Activated T-cell treated with anti-CD3 and anti-CD28 coated beads, Interleukin-2, amount 50 U/mL, for 72 hours (primary cell): ENCODE results near the gene CHRM2. TPM values are rescaled to one million over a fixed set of nuclear protein-coding genes. Genes with fewer than 3 reads are reported as not detected.

ENCODE experiments used
- ATAC-seq, 2 donors: fragments of 150-1000 bp; cut with Tn5 transposase; replicated peaks in 1 of 2; 2 replicates each; pipeline ENCODE4 v1.10.0; 2021; ENCODE audit warnings: moderate library complexity in 2 of 2, mild to moderate bottlenecking in 1 of 2
- DNase-seq, 2 donors: peaks; one replicate each; pipeline ENCODE4 v3.0.0; 2021 to 2022; ENCODE audit warnings: mixed read lengths in 1 of 2
- H3K27ac Mint-ChIP-seq: one replicate; pipeline ENCODE4 v1.8.0; 2022; ENCODE audit warnings: mild to moderate bottlenecking, moderate library complexity, mixed read lengths
- H3K27me3 Mint-ChIP-seq: one replicate; pipeline ENCODE4 v1.8.0; 2022; ENCODE audit warnings: low read depth, mixed read lengths
- H3K36me3 Mint-ChIP-seq, 2 donors: one replicate each; pipeline ENCODE4 v1.8.0; 2022; ENCODE audit warnings: mixed read lengths in 2 of 2, mild to moderate bottlenecking in 1 of 2; ENCODE audit not compliant: insufficient read depth in 2 of 2
- H3K4me1 Mint-ChIP-seq: one replicate; pipeline ENCODE4 v1.8.0; 2022; ENCODE audit warnings: low read depth, mixed read lengths
- H3K4me3 Mint-ChIP-seq, 2 donors: one replicate each; pipeline ENCODE4 v1.8.0; 2022; ENCODE audit warnings: mild to moderate bottlenecking in 2 of 2, mixed read lengths in 2 of 2, moderate library complexity in 2 of 2
- H3K9me3 Mint-ChIP-seq, 2 donors: one replicate each; pipeline ENCODE4 v1.8.0; 2022; ENCODE audit warnings: mixed read lengths in 2 of 2
- total RNA-seq, 2 donors: library from RNA; stranded (reverse); gene quantifications; one replicate each; pipeline ENCODE4 v1.2.3, GENCODE V29; 2022

CHRM2 gene
- total RNA-seq, 2 donors from 2014 or later = not detected

DNA sequence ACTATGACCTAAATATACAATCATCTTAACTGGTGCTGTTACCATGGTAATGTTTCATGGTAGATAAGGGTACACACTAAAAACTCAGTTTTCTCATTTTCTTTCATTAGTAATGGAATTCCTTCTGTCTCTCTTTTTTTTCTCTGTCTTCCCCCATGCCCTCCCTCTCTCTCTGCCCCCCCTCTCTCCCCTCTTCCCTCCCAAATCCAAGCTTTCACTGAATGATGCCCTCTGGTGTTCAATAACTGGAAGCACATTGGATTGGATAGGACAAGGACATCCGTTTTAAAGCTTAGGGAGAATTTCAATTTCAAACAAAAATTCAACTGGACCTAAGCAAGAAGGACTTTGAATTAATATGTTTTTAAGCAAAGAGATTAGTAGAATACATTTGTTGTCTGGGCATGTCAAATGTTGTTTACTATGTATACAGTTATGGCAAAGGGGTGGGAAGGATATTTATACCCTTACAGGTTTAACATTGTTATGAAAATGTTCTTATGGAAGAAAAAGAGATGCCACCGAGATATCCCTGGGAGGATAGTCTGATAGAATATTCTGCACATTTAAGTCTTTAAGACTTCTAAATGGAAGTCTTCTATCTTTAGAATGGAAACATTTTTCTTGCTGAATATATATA lies 6.1 kb downstream of the CHRM2 start:
- no peak overlapping the region for H3K4me3 Mint-ChIP-seq
- H3K36me3 Mint-ChIP-seq = peaks cover 0 to 4% of the 10 kb centered on the region in 2 donors
- peaks cover 0 to 1% of the 10 kb centered on the region in 2 donors for H3K9me3 Mint-ChIP-seq
- no peak overlapping the region for H3K27ac Mint-ChIP-seq
- no peak for ATAC-seq
- peaks cover 25% of the 10 kb centered on the region for H3K27me3 Mint-ChIP-seq
- DNase-seq = no peak
- H3K4me1 Mint-ChIP-seq = peaks cover 7% of the 10 kb centered on the region

- no peak overlapping the region for H3K4me3 Mint-ChIP-seq
- peaks cover 0 to 1% of the 10 kb centered on the region in 2 donors for H3K9me3 Mint-ChIP-seq
- no peaks in the 10 kb centered on the region for H3K4me1 Mint-ChIP-seq
- no peak for ATAC-seq
- no peak for DNase-seq
- H3K36me3 Mint-ChIP-seq = no peaks in the 10 kb centered on the region
- no peak overlapping the region for H3K27ac Mint-ChIP-seq
- peaks cover 6% of the 10 kb centered on the region for H3K27me3 Mint-ChIP-seq
These were observed 9.1 kb downstream of the CHRM2 start for GRCh38 chr7:136877509-136877908.

DNA sequence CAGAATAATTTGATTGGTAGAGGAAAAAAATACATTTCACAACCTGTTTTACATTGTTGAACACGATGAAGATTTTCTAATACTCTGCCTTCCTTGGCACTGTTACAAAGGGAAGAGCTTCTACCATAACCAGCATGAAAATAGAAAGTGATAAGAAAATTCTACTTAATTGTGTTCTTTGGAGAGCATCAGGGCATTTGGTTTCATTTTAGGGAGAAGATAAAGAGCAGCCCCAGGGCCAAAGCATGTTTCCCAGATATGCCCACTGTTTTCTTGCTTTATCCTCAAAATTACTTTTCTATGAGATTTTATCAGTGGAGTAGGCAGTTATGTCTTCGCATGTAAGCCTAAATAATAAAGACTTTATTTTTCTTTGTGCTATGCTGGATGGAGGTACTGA lies 9.5 kb downstream of the CHRM2 start:
- no peak for DNase-seq
- peaks cover 0 to 1% of the 10 kb centered on the region in 2 donors for H3K9me3 Mint-ChIP-seq
- H3K27me3 Mint-ChIP-seq = peaks cover 6% of the 10 kb centered on the region
- no peak overlapping the region for H3K27ac Mint-ChIP-seq
- ATAC-seq = no peak
- H3K4me3 Mint-ChIP-seq = no peak overlapping the region
- no peaks in the 10 kb centered on the region for H3K36me3 Mint-ChIP-seq
- H3K4me1 Mint-ChIP-seq = no peaks in the 10 kb centered on the region

- ATAC-seq = no peak
- H3K27me3 Mint-ChIP-seq = no peaks in the 10 kb centered on the region
These were observed 10.4 kb downstream of the CHRM2 start for GRCh38 chr7:136878878-136879277.

GRCh38 chr7:136883046-136883445 lies 14.6 kb downstream of the CHRM2 start:
- no peak overlapping the region for H3K4me3 Mint-ChIP-seq
- H3K27me3 Mint-ChIP-seq = no peaks in the 10 kb centered on the region
- DNase-seq = no peak
- H3K36me3 Mint-ChIP-seq = no peaks in the 10 kb centered on the region
- no peak overlapping the region for H3K27ac Mint-ChIP-seq
- ATAC-seq = no peak
- H3K9me3 Mint-ChIP-seq = peaks cover 0 to 9% of the 10 kb centered on the region in 2 donors
- H3K4me1 Mint-ChIP-seq = no peaks in the 10 kb centered on the region

More at GRCh38 chr7:136878878-136879277, 10.4 kb downstream of the CHRM2 start:
- peaks cover 0 to 1% of the 10 kb centered on the region in 2 donors for H3K9me3 Mint-ChIP-seq
- no peaks in the 10 kb centered on the region for H3K4me1 Mint-ChIP-seq
- no peak for DNase-seq
- no peak overlapping the region for H3K27ac Mint-ChIP-seq
- no peak overlapping the region for H3K4me3 Mint-ChIP-seq
- no peaks in the 10 kb centered on the region for H3K36me3 Mint-ChIP-seq

GRCh38 chr7:136884492-136884891 lies 16.0 kb downstream of the CHRM2 start:
- no peaks in the 10 kb centered on the region for H3K36me3 Mint-ChIP-seq
- ATAC-seq = no peak

DNA sequence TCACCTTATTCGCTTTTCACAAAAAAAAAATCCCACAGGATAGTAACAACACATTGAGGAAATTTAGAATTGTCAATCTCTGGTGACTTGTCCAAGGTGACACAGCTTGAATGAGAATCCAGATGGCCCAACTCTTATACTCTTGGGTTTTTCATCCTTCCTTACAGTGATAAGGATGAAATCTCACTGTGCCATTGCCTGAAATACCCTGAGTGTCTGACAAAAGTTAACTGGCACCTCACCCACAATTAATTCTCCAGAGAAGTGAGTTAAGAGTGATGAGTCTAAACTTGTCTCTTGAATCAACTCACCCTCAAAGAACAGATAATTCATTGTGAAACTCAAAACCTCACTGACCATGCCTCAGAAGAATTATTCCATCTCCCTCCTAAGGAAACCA lies 18.9 kb downstream of the CHRM2 start:
- H3K27me3 Mint-ChIP-seq = no peaks in the 10 kb centered on the region
- H3K4me1 Mint-ChIP-seq = no peaks in the 10 kb centered on the region
- no peak for DNase-seq
- H3K27ac Mint-ChIP-seq = no peak overlapping the region
- H3K4me3 Mint-ChIP-seq = no peak overlapping the region
- no peaks in the 10 kb centered on the region for H3K36me3 Mint-ChIP-seq
- no peak for ATAC-seq
- peaks cover 0 to 8% of the 10 kb centered on the region in 2 donors for H3K9me3 Mint-ChIP-seq

More at GRCh38 chr7:136884492-136884891, 16.0 kb downstream of the CHRM2 start:
- H3K9me3 Mint-ChIP-seq = peaks cover 0 to 8% of the 10 kb centered on the region in 2 donors
- H3K4me1 Mint-ChIP-seq = no peaks in the 10 kb centered on the region
- no peak for DNase-seq
- no peak overlapping the region for H3K27ac Mint-ChIP-seq
- H3K27me3 Mint-ChIP-seq = no peaks in the 10 kb centered on the region
- no peak overlapping the region for H3K4me3 Mint-ChIP-seq

DNA sequence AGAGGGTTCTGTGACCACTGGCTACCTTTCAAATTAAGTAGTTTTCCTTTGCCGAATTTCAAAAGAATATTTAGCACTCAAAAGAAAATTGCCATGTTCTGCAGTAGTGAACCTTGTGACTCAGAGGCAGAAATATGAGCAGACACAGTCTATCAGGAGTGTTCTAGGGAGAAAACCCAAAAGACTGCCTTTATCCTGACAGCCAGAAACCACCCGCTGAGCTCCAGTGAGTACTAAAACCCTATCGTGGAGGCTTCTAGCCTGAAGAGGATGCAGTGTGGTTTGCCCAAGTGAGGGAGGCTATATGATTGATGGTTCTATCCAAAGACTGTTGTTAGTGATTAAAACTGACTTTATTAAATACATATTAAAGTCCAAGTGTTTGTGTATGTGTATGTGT lies 21.9 kb downstream of the CHRM2 start:
- Mint-ChIP-seq H3K4me3 (no peak overlapping the region), H3K9me3 (peaks cover 5 to 8% of the 10 kb centered on the region in 2 donors), H3K36me3 (no peaks in the 10 kb centered on the region), H3K27me3 (no peaks in the 10 kb centered on the region), H3K4me1 (no peaks in the 10 kb centered on the region), H3K27ac (no peak overlapping the region)
- DNase-seq (no peak), ATAC-seq (no peak)

DNA sequence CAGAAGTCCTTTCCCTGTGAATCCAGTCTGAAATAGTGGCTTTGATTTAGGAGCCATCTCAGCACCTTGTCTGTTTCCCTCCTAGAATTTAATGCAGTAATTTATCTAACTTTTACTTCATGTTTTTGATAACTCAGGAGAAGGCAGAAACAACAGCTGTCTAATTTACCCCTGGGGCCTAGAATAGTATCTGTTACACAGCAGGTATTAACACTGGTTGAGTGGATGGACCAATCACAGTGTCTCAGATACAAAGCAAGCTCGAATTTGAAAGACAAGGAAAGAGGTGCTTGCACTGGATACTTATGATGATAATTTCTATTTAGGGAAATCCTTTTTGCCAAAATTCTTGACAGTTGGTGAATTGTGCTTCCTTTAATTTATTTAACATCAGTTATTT lies 23.4 kb downstream of the CHRM2 start:
- DNase-seq (no peak), ATAC-seq (no peak)
- no peaks in the 10 kb centered on the region for H3K36me3 Mint-ChIP-seq
- H3K9me3 Mint-ChIP-seq = peaks cover 7 to 8% of the 10 kb centered on the region in 2 donors
- no peaks in the 10 kb centered on the region for H3K27me3 Mint-ChIP-seq
- no peaks in the 10 kb centered on the region for H3K4me1 Mint-ChIP-seq
- H3K4me3 Mint-ChIP-seq = no peak overlapping the region
- no peak overlapping the region for H3K27ac Mint-ChIP-seq

- Mint-ChIP-seq H3K27ac (no peak overlapping the region), H3K4me1 (no peaks in the 10 kb centered on the region), H3K36me3 (no peaks in the 10 kb centered on the region), H3K27me3 (no peaks in the 10 kb centered on the region), H3K4me3 (no peak overlapping the region), H3K9me3 (peaks cover 7 to 10% of the 10 kb centered on the region in 2 donors)
- DNase-seq (no peak), ATAC-seq (no peak)
These were observed 26.3 kb downstream of the CHRM2 start for GRCh38 chr7:136894789-136895188.

DNA sequence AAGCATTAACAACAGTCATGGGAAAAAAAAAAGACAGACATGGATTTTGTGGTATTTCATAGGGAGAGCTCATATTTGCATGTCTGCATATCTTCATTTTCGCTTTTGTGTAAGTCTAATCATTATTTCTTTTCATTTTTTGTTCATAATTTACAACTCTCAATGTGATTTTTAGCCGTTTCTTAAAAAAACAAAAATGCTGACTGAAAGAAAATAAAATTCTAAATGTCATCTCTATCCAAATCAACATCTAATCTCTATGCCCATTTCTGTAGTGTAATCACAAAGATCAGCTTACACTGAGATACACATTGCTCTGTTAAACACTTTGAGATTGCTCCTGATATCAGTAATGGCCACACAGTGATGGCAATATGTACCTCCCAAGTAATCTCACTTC lies 29.2 kb downstream of the CHRM2 start:
- DNase-seq (no peak), ATAC-seq (no peak)
- Mint-ChIP-seq H3K36me3 (no peaks in the 10 kb centered on the region), H3K4me1 (no peaks in the 10 kb centered on the region), H3K27me3 (no peaks in the 10 kb centered on the region), H3K4me3 (no peak overlapping the region), H3K27ac (no peak overlapping the region), H3K9me3 (peaks cover 7 to 10% of the 10 kb centered on the region in 2 donors)

DNA sequence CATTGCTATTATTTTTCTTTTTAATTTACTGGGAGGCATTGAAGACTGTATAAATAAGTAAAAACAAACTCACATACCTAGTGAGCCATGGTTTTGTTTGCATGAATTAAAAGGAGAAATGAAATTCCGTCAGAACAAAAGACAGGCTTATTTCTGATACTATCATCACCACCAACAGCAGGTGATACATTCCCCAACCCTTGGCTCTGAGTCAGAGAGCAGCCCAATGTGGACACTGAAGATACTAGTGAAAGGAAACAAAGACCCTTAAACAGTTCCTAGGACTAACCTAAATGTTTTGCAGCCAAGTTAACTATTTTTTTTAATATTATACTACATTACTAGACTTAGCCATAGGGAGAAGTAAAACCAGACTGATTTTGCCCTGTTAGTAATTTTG lies 31.6 kb downstream of the CHRM2 start:
- Mint-ChIP-seq H3K27me3 (no peaks in the 10 kb centered on the region), H3K4me3 (no peak overlapping the region), H3K4me1 (no peaks in the 10 kb centered on the region), H3K9me3 (peaks cover 5% of the 10 kb centered on the region in 2 donors), H3K36me3 (no peaks in the 10 kb centered on the region), H3K27ac (no peak overlapping the region)
- DNase-seq (no peak), ATAC-seq (no peak)

GRCh38 chr7:136910771-136911170 lies 42.3 kb downstream of the CHRM2 start:
- Mint-ChIP-seq H3K9me3 (peaks cover 2 to 5% of the 10 kb centered on the region in 2 donors), H3K27ac (no peak overlapping the region), H3K27me3 (no peaks in the 10 kb centered on the region), H3K36me3 (no peaks in the 10 kb centered on the region), H3K4me1 (no peaks in the 10 kb centered on the region), H3K4me3 (no peak overlapping the region)
- DNase-seq (no peak), ATAC-seq (no peak)

DNA sequence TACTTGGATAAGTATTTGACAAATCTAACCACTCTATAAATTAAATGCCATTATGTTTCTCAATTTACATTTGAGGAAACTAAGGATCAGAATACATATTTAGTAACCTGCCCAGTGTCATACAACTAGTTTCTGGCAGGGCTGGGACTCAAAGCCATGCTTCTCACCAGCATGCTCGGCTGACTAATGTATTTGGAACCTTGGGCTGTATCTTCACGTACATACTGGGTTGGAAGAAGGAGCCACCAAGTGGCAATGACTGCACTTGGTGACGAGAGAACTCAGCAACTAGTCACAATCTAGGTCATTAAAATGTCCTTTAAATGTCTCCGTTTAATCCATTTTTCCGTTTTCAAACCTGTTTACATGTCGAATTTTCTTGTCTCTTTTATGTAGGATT lies 42.9 kb downstream of the CHRM2 start:
- Mint-ChIP-seq H3K27ac (no peak overlapping the region), H3K9me3 (peaks cover 2 to 5% of the 10 kb centered on the region in 2 donors), H3K27me3 (no peaks in the 10 kb centered on the region), H3K4me1 (no peaks in the 10 kb centered on the region), H3K4me3 (no peak overlapping the region), H3K36me3 (no peaks in the 10 kb centered on the region)
- ATAC-seq (no peak), DNase-seq (no peak)
